Measurements from ENCODE around the gene MAD1L1.

GRCh38 chr7:2046581-2047565 lies 185.9 kb downstream of the MAD1L1 start:
- TF ChIP-seq CTCF (IDR thresholded peaks at IDR 0.05 in 2 of 3, conservative IDR thresholded peaks at IDR 0.05 in 1 of 3; ENCODE audit: borderline replicate concordance in 1 of 3, insufficient read depth in 1 of 3, low read depth in 2 of 3, low read length in 2 of 3) (no peak), CEBPB (IDR thresholded peaks at IDR 0.05; ENCODE audit: low read depth) (no peak), POLR2A (IDR thresholded peaks at IDR 0.05; ENCODE audit: borderline replicate concordance, extremely low read depth, insufficient read depth, insufficient read length) (no peak), RAD21 (IDR thresholded peaks at IDR 0.05; ENCODE audit: low read depth) (no peak), YY1 (IDR thresholded peaks at IDR 0.05; ENCODE audit: extremely low read depth, insufficient replicate concordance, low read depth, low read length) (no peak), SP1 (IDR thresholded peaks at IDR 0.05; ENCODE audit: low read depth) (no peak), ZNF274 (IDR thresholded peaks at IDR 0.05; ENCODE audit: low read depth, low read length) (no peak), FOSL1 (IDR thresholded peaks at IDR 0.05; ENCODE audit: low read depth) (no peak), ATF3 (IDR thresholded peaks at IDR 0.05) (no peak), EZH2 (IDR thresholded peaks at IDR 0.05) (no peak), TCF7L2 (IDR thresholded peaks at IDR 0.05; ENCODE audit: borderline replicate concordance, extremely low read depth, insufficient read depth, insufficient read length) (no peak), POLR2AphosphoS5 (IDR thresholded peaks at IDR 0.05; ENCODE audit: low read depth, low read length) (no peak), SIN3A (IDR thresholded peaks at IDR 0.05; ENCODE audit: low read depth) (no peak), EZH2phosphoT487 (IDR thresholded peaks at IDR 0.05; ENCODE audit: borderline replicate concordance) (no peak)
